Mucosa of stomach (tissue), 1 donor: Measurements from ENCODE around the gene VSTM2L.

Experiments
- H3K27me3 ChIP-seq: one replicate; pipeline ENCODE4 v1.7.0; 2013; ENCODE audit warnings: mild to moderate bottlenecking, low read length; ENCODE audit not compliant: control insufficient read depth, insufficient read depth
- H3K36me3 ChIP-seq: one replicate; pipeline ENCODE4 v1.7.0; 2013; ENCODE audit warnings: low read length; ENCODE audit not compliant: control insufficient read depth, insufficient read depth
- H3K4me1 ChIP-seq: one replicate; pipeline ENCODE4 v1.7.0; 2013; ENCODE audit warnings: mild to moderate bottlenecking, low read length; ENCODE audit not compliant: control insufficient read depth, insufficient read depth
- H3K4me3 ChIP-seq: one replicate; pipeline ENCODE4 v1.7.0; 2013; ENCODE audit warnings: low read length
- H3K9ac ChIP-seq: one replicate; pipeline ENCODE4 v1.7.0; 2013; ENCODE audit warnings: mild to moderate bottlenecking, low read length, moderate library complexity
- H3K9me3 ChIP-seq: one replicate; pipeline ENCODE4 v1.7.0; 2013; ENCODE audit warnings: mild to moderate bottlenecking, low read length, moderate library complexity; ENCODE audit not compliant: control insufficient read depth
- donor health status: Pancreatic carcinoma.

The VSTM2L gene

GRCh38 chr20:37882961-37883712 lies 19.8 kb upstream of the VSTM2L start:
- no peak overlapping the region for H3K9ac ChIP-seq
- H3K36me3 ChIP-seq: no peaks in the 10 kb centered on the region
- no peak overlapping the region for H3K4me3 ChIP-seq
- no peaks in the 10 kb centered on the region for H3K9me3 ChIP-seq
- no peaks in the 10 kb centered on the region for H3K4me1 ChIP-seq
- H3K27me3 ChIP-seq: peaks cover 9% of the 10 kb centered on the region

DNA sequence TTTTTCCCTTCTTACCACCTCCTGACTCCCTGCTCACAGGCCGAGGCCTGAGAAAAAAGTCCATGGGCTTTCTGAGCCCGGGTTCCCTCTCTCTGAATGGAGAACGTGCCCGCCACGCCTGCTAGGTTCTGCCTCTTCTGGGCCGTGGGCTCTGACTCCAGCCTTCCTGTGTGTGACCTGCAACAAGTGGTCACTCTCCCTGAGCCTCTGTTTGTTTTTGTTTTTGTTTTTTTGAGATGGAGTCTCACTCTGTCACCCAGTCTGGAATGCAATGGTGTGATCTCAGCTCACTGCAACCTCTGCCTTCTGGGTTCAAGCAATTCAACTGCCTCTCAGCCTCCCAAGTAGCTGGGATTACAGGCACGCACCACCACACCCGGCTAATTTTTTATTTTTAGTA lies 17.9 kb upstream of the VSTM2L start:
- Histone ChIP-seq H3K4me1 (no peaks in the 10 kb centered on the region), H3K9me3 (no peaks in the 10 kb centered on the region), H3K27me3 (peaks cover 9% of the 10 kb centered on the region), H3K4me3 (no peak overlapping the region), H3K9ac (no peak overlapping the region), H3K36me3 (no peaks in the 10 kb centered on the region)

- peaks cover 9% of the 10 kb centered on the region for H3K27me3 ChIP-seq
Measured at GRCh38 chr20:37885593-37886503, 17.1 kb upstream of the VSTM2L start.

DNA sequence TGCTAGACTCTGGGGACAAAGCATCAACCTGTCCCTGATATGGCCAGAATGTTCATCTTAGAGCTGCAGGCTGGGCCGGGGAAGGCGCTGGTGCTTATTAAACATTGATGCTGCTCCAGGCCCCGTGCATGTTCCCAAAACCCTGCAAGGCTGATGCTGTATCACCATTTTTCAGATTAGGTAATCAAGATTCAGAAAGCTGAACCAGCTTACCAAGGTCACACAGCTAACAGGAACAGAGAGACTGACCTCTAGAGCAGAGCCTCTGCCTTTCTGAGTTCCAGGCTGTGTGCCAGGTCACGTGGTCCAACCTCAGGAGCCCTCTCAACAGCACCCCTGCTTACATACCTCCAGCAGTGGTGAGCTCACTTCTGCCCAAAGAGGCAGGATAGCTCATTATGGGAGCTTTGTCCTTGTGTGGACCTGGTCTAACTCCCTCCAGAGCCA lies 16.1 kb upstream of the VSTM2L start:
- H3K9ac ChIP-seq: no peak overlapping the region
- H3K4me1 ChIP-seq: no peaks in the 10 kb centered on the region
- peaks cover 9% of the 10 kb centered on the region for H3K27me3 ChIP-seq
- no peak overlapping the region for H3K4me3 ChIP-seq
- no peaks in the 10 kb centered on the region for H3K9me3 ChIP-seq
- H3K36me3 ChIP-seq: no peaks in the 10 kb centered on the region

More at GRCh38 chr20:37885593-37886503, 17.1 kb upstream of the VSTM2L start:
- Histone ChIP-seq H3K9me3 (no peaks in the 10 kb centered on the region), H3K36me3 (no peaks in the 10 kb centered on the region), H3K4me3 (no peak overlapping the region), H3K4me1 (no peaks in the 10 kb centered on the region), H3K9ac (no peak overlapping the region)

DNA sequence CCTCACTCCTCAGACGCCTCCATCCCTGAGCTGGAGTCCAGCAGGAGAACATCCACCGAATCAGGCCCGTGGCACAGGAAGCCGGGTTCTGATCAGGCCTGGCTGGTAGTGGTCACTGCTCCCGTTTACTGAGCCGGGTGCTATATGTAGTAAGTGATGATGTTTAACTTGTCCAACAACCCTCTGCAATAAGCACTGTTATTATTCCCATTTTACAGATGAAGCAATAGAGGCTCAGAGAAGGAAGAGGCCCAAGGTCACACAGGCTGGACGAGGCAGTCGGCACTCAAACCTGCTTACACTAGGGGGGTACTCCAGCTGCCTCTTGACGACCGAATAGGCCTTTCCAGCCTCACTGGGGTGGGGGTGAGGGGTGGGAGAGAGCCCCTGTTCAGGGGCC lies 14.3 kb upstream of the VSTM2L start:
- H3K4me1 ChIP-seq: no peaks in the 10 kb centered on the region
- H3K9me3 ChIP-seq: no peaks in the 10 kb centered on the region
- no peak overlapping the region for H3K9ac ChIP-seq
- H3K36me3 ChIP-seq: no peaks in the 10 kb centered on the region
- H3K4me3 ChIP-seq: no peak overlapping the region
- peaks cover 9% of the 10 kb centered on the region for H3K27me3 ChIP-seq

DNA sequence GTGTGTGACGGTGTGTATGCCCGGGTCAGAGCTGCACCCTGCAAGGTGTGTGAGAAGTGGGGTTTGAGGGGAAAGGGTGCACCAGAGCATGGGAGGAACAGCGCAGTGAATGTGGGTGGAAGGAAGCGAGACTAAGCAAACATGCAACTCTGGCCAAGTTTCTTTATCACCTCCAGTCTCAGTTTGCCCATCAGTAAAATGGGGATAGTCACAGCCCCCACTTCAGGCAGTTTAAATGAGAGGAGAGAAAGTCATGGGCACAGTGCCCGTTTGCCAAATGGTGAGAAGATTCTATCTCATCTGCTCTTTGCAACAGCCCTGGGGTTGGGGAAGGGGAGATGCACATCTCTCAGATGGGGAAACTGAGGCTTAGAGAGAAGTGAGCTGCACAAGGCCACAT lies 12.8 kb upstream of the VSTM2L start:
- Histone ChIP-seq H3K36me3 (no peaks in the 10 kb centered on the region), H3K27me3 (peaks cover 9% of the 10 kb centered on the region), H3K9me3 (no peaks in the 10 kb centered on the region), H3K4me3 (no peak overlapping the region), H3K4me1 (no peaks in the 10 kb centered on the region), H3K9ac (no peak overlapping the region)

GRCh38 chr20:37890643-37891042 lies 12.3 kb upstream of the VSTM2L start:
- H3K4me3 ChIP-seq: no peak overlapping the region
- no peaks in the 10 kb centered on the region for H3K4me1 ChIP-seq
- no peaks in the 10 kb centered on the region for H3K36me3 ChIP-seq
- no peak overlapping the region for H3K9ac ChIP-seq
- H3K27me3 ChIP-seq: peaks cover 9% of the 10 kb centered on the region
- no peaks in the 10 kb centered on the region for H3K9me3 ChIP-seq

DNA sequence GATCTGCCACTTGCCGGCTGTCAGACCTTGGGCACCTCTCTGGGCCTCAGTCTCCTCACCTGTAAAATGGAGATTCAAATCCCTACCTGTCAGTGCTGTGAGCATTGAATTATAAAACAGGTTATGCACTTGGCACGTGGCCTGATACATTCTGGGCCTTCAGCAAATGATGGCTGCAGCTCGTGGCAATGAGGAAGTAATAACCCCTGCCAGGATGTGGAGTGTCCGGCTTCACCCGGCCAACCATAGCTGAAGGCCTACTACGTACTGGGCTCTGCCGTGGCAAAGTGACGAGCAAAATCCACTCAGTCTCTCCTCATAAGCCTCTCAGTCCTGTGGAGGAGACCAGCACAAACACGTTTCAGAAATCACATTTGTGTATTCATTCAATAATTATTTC lies 10.9 kb upstream of the VSTM2L start:
- no peak overlapping the region for H3K9ac ChIP-seq
- H3K27me3 ChIP-seq: peaks cover under 1% of the 10 kb centered on the region
- H3K4me3 ChIP-seq: no peak overlapping the region

DNA sequence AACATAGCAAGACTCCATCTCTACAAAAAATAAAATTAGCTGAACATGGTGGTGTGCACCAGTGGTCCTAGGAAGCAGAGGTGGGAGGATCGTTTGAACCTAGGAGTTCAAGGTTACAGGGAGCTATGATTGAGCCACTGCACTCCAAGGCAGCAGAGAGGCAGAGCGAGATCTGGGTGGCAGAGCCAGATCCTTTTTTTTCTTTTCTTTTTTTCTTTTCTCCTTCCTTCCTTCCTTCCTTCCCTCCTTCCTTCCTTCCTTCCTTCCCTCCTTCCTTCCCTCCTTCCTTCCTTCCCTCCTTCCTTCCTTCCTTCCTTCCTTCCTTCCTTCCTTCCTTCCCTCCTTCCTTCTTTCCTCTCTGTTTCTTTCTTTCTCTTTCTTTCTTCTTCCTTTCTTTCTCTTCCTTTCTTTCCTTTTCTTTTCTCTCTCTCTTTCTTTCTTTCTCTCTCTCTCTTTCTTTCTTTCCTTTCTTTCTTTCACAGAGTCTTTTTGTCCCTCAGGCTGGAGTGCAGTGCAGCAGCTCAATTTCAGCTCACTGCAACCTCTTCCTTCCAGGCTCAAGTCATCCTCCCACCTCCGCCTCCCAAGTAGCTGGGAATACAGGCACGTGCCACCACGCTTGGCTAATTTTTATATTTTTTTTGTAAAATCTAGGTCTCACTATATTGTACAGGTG lies 9.2 kb upstream of the VSTM2L start:
- Histone ChIP-seq H3K9ac (no peak overlapping the region), H3K27me3 (peaks cover 4% of the 10 kb centered on the region), H3K4me1 (no peaks in the 10 kb centered on the region), H3K36me3 (no peaks in the 10 kb centered on the region), H3K9me3 (no peaks in the 10 kb centered on the region), H3K4me3 (no peak overlapping the region)

More for the DNA sequence above, 10.9 kb upstream of the VSTM2L start:
- Histone ChIP-seq H3K4me1 (no peaks in the 10 kb centered on the region), H3K9me3 (no peaks in the 10 kb centered on the region), H3K36me3 (no peaks in the 10 kb centered on the region)

DNA sequence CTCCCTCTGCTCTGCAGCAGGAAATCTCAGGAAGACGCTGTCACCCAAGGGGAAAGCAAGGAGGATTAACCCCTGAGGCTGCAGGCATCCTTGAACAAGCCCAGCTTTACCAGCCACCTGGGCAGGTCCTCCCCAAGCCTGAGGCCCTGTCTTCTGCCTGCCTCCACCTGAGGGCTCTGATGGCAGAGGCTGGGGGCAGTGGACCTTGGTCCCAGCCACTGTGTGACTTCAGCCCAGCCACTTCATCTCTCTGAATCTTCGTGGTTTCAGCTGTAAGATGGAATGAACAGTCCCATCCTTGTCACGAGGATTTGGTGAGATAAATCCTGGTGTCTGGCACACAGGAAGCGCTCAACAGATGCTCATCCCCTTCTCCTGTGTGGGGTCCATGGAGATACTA lies 8.5 kb upstream of the VSTM2L start:
- Histone ChIP-seq H3K4me1 (no peaks in the 10 kb centered on the region), H3K36me3 (no peaks in the 10 kb centered on the region), H3K4me3 (no peak overlapping the region), H3K9ac (no peak overlapping the region), H3K9me3 (no peaks in the 10 kb centered on the region), H3K27me3 (peaks cover 4% of the 10 kb centered on the region)

- Histone ChIP-seq H3K27me3 (peaks cover 4% of the 10 kb centered on the region), H3K36me3 (no peaks in the 10 kb centered on the region), H3K4me1 (no peaks in the 10 kb centered on the region), H3K9me3 (no peaks in the 10 kb centered on the region), H3K9ac (no peak overlapping the region), H3K4me3 (no peak overlapping the region)
Measured at GRCh38 chr20:37895166-37895565, 7.8 kb upstream of the VSTM2L start.
